ENCODE data around the gene CENPS. TPM values are rescaled to one million over a fixed set of nuclear protein-coding genes. Genes with fewer than 3 reads are reported as not detected.

Gene CENPS
- 10 to 100 TPM; 21.8 to 34.8 TPM for total RNA-seq

DNA sequence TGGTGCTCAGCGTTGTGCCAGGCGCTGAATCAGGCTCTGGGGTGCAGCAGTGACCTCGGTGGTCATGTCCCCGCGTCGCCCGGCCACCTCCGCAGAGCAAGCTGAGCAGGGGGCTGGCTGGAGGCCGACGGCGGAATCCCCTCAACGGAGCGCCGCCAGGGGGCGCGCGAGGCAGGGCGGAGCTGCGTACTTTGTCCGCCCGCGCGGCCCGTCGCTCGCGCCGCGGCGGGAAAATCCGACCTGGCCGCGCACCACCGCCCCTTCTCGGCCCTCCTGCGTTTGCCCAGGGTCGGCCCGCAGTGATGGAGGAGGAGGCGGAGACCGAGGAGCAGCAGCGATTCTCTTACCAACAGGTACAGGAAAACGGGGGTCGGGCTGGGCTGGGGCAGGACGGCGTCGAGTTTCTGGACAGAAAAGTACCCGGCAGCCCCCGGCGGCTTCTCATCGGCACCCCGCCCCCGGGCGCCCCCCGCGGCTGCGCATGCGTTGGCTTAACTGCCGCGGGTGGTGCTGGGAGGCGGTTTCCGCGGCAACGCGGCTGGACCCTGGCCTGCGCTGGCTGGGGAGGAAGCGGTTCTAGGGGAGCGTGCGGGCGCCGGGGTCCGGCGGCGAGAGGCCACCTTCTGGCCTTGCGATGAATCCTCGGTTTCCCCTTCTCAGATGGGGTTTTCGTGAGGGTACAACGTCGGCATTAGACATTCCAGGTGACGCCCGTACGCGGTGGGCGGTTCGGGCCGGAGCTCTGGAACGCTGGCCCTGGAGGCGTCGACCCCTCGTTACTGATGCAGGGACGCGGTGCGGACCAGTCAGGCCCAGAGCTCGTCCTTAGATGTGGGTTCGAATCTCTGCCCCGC lies at the start of gene CENPS:
Gene CENPS, plus strand, starts transcription at position 218 of the 854 bp plus-strand sequence. Its CDS starts 85 bp downstream, at position 303.
- WGBS: under 1% methylated on average over 70 of the region's 95 CpGs
- intact Hi-C loops (cut with DNase I): loop anchor here (1.0 to 5.0 kb wide), 3 partner anchors 42 to 437 kb away; partner anchors contain the start of genes DFFA and PEX14
- peak within 1 kb of the TSS; percentile 66 to 86 for H3K4me3 ChIP-seq
- no peaks in the 10 kb centered on the region for H3K27me3 ChIP-seq (replicated peaks; ENCODE audit: insufficient read depth)
- peak; percentile 83 for DNase-seq (ENCODE audit: low spot score)
- no peaks in the 10 kb centered on the region for H3K36me3 ChIP-seq
- H3K4me1 ChIP-seq (replicated peaks): peaks cover 5% of the 10 kb centered on the region
- TF ChIP-seq, protein P1, sequence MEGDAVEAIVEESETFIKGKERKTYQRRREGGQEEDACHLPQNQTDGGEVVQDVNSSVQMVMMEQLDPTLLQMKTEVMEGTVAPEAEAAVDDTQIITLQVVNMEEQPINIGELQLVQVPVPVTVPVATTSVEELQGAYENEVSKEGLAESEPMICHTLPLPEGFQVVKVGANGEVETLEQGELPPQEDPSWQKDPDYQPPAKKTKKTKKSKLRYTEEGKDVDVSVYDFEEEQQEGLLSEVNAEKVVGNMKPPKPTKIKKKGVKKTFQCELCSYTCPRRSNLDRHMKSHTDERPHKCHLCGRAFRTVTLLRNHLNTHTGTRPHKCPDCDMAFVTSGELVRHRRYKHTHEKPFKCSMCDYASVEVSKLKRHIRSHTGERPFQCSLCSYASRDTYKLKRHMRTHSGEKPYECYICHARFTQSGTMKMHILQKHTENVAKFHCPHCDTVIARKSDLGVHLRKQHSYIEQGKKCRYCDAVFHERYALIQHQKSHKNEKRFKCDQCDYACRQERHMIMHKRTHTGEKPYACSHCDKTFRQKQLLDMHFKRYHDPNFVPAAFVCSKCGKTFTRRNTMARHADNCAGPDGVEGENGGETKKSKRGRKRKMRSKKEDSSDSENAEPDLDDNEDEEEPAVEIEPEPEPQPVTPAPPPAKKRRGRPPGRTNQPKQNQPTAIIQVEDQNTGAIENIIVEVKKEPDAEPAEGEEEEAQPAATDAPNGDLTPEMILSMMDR (IDR thresholded peaks at IDR 0.05): peak; percentile 98 to 99 (median 98)
- peak; percentile 42 for TF ChIP-seq POLR2AphosphoS5 (IDR thresholded peaks at IDR 0.05)
- peak; percentile 33 for TF ChIP-seq POLR2A (IDR thresholded peaks at IDR 0.05)
- H3K27ac ChIP-seq: peak within 1 kb of the TSS; percentile 66 to 74
- H3K9me3 ChIP-seq: no peaks in the 10 kb centered on the region

DNA sequence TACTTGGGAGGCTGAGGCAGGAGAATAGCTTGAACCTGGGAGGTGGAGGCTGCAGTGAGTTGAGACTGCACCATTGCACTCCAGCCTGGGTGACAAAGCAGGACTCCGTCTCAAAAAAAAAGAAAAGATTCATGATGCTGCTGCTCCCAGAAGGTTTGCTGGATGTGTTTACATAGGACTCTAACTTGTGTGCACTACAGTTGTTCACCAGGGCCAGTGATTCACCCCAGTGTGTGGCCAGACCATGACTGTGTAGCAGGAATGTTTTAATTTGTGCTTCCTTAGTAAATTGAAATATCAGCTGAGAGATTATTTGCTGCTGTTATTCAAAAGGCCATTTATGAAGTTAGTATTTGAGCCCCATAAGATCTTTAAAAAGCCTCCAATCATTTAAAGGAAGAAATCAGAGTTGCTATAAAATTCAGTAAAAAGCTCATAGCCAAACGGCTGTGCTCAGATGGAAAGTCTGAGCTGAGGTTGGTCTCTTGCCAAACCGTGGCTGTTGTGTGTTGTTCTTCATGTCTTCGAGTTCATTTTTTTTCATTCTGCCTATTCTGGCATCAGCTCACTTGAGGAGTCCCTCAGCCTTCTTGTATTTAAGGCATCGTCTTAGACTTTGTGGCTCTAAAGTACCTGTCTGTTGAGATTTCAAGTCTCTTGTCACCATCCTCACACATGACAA lies 49.5 kb upstream of the CENPS start:
- H3K27ac ChIP-seq: no peak overlapping the region
- 46% methylated on average over 5 of the region's 5 CpGs for WGBS
- no peaks in the 10 kb centered on the region for H3K36me3 ChIP-seq
- no peak overlapping the region for H3K4me3 ChIP-seq
- DNase-seq (ENCODE audit: low spot score): no peak
- H3K4me1 ChIP-seq (replicated peaks): no peaks in the 10 kb centered on the region
- no peaks in the 10 kb centered on the region for H3K27me3 ChIP-seq (replicated peaks; ENCODE audit: insufficient read depth)
- intact Hi-C loops (cut with DNase I): no loop called here
- TF ChIP-seq POLR2AphosphoS5 (IDR thresholded peaks at IDR 0.05) (no peak), POLR2A (IDR thresholded peaks at IDR 0.05) (no peak)
- TF ChIP-seq, protein P1 (IDR thresholded peaks at IDR 0.05): no peak
- H3K9me3 ChIP-seq: no peaks in the 10 kb centered on the region

DNA sequence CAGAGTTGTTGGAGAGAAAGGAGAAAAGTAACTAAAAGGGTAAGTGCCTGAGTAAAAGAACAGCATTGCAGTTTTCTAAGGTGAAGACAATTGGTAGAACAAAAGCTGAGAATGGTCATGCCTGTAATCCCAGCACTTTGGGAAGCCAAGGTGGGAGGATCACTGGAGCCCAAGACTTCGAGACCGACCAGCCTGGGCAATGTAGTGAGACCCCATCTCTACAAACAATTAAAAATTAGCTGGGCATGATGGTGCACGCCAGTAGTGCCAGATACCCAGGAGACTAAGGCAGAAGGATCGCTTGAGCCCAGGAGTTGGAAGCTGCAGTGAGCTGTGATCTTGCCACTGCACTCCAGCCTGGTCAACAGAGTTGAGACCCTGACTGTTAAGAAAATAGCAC lies 46.6 kb upstream of the CENPS start:
- no peaks in the 10 kb centered on the region for H3K4me1 ChIP-seq (replicated peaks)
- no peaks in the 10 kb centered on the region for H3K27me3 ChIP-seq (replicated peaks; ENCODE audit: insufficient read depth)
- WGBS: 96% methylated on average over 4 of the region's 4 CpGs
- no peaks in the 10 kb centered on the region for H3K36me3 ChIP-seq
- intact Hi-C loops (cut with DNase I): no loop called here
- no peak for DNase-seq (ENCODE audit: low spot score)
- no peak overlapping the region for H3K27ac ChIP-seq
- no peaks in the 10 kb centered on the region for H3K9me3 ChIP-seq
- no peak overlapping the region for H3K4me3 ChIP-seq
- TF ChIP-seq POLR2AphosphoS5 (IDR thresholded peaks at IDR 0.05) (no peak), POLR2A (IDR thresholded peaks at IDR 0.05) (no peak)
- TF ChIP-seq, protein P1 (IDR thresholded peaks at IDR 0.05): no peak

DNA sequence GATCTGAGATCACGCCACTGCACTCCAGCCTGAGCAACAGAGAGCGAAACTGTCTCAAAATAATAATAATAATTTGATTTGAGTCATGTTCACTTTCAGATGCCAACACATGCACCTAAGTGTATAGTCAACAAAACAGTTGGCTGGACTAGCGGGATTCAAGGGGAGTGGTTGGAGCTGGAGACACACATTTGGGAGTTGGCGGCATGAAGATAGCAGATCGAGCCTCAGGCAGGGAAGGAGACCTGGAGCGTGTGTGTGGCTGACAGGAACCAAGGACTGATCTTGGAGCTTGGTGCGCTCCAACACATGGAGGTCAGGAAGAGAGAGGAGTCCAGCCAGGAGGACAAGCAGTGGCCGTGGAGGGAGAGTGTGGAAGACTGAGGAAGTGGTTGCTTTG lies 46.0 kb upstream of the CENPS start:
- TF ChIP-seq, protein P1 (IDR thresholded peaks at IDR 0.05): no peak
- TF ChIP-seq POLR2A (IDR thresholded peaks at IDR 0.05) (no peak), POLR2AphosphoS5 (IDR thresholded peaks at IDR 0.05) (no peak)
- Histone ChIP-seq H3K9me3 (no peaks in the 10 kb centered on the region), H3K4me1 (replicated peaks) (no peaks in the 10 kb centered on the region), H3K27ac (no peak overlapping the region), H3K4me3 (no peak overlapping the region), H3K36me3 (no peaks in the 10 kb centered on the region), H3K27me3 (replicated peaks; ENCODE audit: insufficient read depth) (no peaks in the 10 kb centered on the region)
- DNase-seq (ENCODE audit: low spot score): no peak
- WGBS: 91% methylated on average over 8 of the region's 8 CpGs
- intact Hi-C loops (cut with DNase I): no loop called here
